Activated CD4-positive, CD25-positive, alpha-beta regulatory T cell treated with anti-CD3 and anti-CD28 coated beads, Interleukin-2, amount 50 U/mL, for 24 hours (primary cell): ENCODE data around the gene MBTPS2.
"Not testable (repeated sequence)": the region's sequence is repeated elsewhere in the genome, so short reads cannot be mapped to it uniquely, and the experiment has no call there.

Experiments
- ATAC-seq, 2 donors: fragments of 150-1000 bp; cut with Tn5 transposase; one replicate each; pipeline ENCODE4 v1.10.0; 2021; ENCODE audit warnings: mild to moderate bottlenecking in 1 of 2, moderate library complexity in 1 of 2

MBTPS2 gene

DNA sequence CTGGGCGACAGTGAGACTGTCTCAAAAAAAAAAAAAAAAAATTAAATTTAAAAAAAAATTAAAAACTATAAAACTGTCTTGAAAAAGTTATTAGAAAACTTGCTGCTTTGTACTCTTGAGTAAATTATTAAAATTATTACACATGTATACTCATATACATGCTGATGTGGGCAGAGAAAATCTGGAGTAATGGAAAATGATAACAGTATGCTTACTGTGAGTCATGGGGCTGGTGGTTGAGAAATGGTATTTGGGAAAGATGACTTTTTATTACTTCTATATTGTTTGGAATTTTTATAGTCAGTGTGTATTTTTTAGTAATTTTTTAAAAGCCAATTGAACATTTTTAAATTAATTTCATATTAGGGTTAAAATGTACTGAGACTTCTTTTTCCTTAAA lies 23.8 kb downstream of the MBTPS2 start:
- no peak for ATAC-seq

DNA sequence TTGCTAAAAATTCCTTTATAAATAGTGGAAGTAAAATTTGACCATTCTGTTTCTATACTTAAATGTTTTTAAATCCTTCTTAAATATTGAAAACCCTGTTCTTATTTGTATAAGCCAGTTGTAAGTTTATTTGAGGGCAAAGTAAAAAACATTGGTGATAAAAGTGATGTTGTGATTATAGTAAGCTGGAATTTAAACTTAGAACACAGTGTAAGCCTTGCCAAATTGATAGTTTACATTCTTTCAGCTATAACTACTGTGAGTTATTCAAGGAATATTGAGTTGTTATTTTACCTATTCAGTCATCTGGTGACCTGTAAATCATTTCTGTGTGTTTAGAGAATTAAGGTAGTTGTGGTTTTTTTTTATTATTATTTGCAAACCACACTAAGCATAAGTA lies 26.0 kb downstream of the MBTPS2 start:
- ATAC-seq = no peak

DNA sequence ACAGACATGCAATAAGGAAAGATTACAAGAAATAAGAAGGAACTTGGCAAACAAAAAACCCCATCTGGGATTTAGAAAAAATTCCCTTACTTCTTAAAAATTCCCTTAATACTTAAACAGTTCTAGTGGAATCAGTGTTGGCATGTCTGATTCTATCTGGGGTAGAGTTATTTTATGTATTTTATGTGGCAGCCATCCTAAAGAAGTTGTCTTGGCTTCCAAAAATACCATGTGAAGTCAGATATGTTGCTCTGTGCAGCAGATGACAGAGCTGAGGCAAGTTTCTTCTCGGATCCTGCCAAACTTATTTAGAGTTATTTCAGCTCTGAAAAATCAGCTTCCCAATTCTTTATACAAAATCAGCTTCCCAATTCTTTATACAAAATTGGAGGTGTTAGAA lies 31.1 kb downstream of the MBTPS2 start:
- no peak for ATAC-seq

DNA sequence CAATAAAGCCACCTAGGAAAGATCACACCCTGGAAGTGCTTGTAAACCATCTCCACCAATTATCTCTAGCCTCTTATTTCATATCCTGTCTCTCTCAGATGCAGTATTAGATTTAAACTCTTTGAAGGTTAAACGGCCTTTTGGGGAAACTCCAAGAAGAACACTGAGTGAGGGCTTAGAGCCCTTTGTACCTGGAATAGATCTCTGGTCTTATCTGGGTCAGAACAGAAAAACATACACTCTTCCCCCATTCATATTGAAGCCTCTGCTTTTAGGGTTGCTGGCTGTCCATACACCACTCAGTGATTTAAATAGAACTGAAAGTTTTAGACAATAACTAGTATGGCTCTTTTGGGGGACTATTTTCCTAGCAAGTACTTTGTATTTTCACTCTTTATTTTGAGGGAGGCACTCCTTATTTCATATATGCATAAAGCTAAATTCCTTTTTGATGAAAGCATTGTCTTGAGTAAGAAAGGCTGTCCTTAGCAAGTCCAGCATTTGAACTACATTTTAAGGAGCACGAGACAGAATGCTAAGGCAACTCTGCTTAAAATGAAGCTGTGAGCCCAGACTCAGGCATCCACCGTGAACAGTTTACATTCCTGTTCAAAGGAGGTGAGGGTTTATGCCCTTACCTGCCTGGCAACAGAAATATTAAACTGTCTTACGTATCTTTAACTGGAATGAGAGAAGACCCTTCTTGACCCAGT lies 33.8 kb downstream of the MBTPS2 start:
- no peak for ATAC-seq

DNA sequence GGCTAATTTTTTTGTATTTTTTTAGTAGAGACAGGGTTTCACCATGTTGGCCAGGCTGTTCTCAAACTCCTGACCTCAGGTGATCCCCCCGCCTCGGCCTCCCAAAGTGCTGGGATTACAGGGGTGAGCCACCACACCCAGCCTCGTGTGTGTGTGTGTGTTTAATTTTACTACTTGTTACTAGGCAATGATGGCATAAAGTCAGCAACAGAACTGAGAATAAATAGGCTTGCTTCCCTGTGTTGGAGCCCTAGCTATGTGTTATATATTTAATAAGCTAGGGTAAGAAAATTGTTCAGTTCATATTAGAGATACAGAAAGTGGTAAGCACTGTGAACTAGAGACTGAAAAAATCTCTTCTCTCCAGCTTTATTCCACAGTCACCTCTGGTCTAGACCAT lies 34.8 kb downstream of the MBTPS2 start:
- ATAC-seq = not testable (repeated sequence)

DNA sequence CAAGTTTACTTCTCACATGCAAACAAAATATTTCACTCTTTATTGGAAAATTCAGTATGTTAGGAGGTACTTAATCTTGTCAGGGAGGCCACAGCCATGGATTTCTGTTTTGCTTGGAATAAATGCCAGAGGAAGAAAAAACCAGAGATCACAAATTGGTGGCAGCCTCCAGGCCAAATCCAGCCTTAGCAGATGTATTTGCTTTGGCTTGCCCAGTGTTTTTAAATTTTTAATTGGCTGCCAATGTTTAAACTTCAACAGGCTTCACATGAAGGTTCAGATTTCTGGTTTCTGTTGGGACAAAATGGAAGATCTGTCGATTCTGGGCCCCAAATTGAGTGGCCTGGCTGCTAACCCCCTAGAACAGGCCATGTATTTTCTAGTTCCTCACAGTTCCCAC lies 35.6 kb downstream of the MBTPS2 start:
- no peak for ATAC-seq

DNA sequence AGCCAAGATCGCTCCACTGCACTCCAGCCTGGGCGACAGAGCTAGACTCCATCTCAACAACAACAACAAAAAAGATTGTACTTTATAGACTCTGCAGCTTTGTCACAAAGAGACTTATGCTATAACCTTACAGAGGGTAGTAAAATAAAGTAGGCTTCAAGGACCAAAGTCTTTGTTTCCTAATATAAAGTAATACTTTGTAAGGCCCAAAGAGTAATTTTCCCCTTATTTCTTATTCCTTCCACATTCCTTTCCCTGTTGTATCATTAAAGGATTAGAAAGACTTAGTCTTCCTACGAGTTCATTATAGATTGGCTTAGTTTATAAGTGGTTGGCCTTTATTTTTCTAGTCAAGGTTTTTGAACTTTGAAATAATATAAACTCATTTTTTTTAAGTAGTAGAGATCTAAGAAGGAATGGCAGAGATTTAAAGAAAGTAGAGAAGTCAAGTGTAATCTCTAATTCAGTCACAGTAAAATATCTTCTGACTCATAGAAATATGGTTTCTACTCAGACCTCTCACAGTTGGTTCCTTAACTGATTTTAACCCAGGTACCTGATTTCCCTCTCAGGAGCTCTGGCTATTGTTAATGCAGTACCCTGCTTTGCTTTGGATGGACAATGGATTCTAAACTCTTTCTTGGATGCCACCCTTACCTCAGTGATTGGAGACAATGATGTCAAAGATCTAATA lies 42.6 kb downstream of the MBTPS2 start:
- peak; percentile 43 to 46 for ATAC-seq

DNA sequence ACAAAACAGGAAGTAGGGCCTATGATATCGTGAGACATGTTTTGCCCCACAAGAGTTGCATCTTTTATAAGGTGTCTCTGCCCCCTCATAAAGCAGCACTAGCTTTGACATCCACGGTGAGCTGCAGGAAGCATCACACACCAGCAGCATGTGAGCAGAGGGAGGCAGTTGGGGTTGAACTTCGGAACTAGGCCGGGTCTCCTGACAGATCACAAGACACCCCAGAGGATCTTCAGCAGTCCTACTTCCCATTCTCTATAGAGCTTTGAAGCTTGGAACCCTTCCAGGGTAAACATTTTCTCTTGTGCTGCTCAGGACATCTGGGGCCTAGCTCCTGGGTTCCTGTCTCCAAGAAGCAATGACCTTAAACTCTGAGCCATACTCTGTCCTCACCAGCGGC lies 43.8 kb downstream of the MBTPS2 start:
- peak in 1 of 2 donors; percentile 56 for ATAC-seq

DNA sequence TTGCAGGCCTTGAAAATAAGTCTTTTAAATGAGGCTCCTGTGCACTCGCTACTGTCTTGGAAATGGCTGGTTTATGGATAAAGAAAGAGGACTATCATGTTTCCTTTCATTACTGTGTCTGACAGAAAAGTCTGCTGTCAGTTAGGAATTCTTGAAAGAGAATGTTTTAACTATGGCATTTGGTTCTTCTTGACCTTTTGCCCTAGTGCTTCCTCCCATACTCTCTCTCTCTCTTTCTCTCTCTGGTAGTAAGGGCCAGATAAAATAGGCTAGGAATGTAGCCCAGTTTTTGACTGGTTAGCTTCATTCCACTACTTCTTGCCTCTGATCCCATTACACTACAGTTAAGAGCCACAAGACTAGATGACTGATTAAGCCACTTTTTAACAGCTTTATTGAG lies 46.2 kb downstream of the MBTPS2 start:
- ATAC-seq = no peak

DNA sequence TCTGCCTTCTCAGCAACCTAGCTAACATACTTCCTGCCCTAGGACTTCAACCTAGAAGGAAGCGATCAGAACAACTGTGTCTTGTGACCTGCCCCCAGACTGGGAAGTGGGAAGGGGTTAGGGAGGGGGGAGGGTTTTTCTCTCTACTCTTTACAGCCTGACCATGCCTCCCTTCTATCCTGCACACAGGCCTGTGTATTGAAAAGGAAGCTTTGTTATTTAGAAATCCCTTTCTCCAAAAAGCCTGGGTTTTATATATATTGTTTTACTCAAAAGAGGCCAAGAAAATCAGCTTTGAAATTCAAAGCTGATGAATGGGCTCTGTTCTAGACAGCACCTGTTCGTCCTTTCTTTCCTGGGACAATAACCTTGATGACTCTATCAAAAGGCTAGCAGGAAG lies 65.9 kb downstream of the MBTPS2 start:
- no peak for ATAC-seq

DNA sequence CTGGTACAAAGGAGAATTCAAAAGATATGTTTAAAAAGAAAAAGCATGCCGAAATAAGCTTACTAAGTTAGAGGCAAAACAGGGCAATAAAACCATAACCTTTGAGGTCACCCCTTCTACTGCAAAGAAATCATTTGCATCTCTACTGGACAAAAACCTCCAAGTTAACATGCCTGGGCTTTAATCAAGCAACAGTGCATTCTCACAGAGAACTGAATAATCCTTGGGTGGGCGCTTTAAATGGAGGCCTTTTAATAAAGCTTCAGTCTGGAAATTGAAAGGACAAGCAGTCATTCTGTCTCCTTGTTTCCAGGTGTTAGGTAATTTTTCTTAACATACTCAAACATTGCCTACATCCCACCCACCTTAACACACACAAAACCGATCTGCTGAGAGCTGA lies 66.5 kb downstream of the MBTPS2 start:
- ATAC-seq = no peak

DNA sequence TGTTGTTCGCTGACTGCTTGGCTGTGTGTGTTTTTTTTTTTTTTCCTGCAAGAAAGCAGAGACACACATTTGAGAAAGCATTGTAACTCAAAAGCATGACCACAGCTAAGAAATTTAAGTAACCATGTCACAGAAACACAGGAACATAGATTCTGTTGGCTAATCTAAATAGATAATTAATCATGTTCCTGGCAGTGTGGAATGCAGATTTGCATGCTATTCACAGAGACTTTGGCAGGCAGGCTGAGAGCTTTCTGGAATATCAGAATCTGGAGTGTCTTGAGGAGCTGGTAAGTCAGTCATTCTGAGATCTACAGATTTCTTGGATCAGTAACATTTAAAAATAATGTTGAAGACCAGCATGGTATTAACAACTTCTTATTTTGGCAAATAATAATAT lies 67.8 kb downstream of the MBTPS2 start:
- no peak for ATAC-seq

DNA sequence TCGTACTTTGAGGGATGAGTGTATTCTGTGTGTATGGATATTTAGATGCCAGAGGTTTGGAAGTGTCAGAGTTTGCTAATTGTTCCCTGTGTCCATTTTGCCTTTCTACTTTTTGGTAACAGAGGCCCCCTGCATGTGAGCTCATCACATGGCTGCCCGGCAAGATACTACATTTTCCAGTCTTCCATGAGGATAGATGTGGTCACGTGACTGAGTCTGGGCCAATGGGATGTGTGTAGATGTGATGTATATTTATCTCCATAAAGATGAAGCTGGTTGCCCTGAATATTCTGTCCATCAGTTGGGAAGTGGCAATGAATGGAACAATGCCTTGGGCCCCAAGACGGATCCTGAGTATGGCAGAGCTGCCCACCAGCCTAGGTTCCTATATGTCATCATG lies 72.1 kb downstream of the MBTPS2 start:
- no peak for ATAC-seq

DNA sequence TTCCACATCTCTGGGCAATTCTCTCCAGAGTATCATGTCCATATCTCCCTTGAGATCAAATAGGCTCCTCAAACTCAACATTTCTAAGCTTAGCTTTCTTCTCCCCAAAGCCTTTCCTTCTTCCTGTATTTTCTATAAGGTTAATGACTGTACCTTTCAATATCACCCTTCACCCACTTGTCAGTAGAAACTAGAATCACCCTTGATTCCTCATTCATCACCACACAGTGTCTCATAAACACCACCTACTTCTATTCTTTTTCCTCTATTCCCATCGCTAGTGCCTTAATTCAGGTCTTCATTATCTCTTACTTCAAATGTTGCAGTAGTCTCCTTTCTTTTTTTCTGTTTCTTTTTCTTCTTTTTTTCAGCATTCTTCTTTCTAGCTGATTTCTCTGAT lies 72.8 kb downstream of the MBTPS2 start:
- no peak for ATAC-seq

DNA sequence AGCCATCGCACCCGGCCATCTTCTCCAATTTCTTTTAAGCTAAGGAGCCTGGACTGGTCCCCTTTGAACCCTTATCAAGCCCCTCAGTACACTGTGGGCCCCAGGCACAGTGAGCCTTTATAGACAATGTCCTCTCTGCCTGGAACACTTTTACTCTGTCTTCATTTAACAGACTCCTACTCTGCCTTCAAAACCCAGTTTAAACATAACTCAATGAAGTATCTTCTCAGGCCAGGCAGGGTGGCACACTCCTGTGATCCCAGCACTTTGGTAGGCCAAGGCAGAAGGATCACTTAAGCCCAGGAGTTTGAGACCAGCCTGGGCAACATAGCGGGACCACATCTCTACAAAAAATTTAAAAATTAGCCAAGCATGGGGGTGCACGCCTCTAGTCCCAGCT lies 73.6 kb downstream of the MBTPS2 start:
- no peak for ATAC-seq

DNA sequence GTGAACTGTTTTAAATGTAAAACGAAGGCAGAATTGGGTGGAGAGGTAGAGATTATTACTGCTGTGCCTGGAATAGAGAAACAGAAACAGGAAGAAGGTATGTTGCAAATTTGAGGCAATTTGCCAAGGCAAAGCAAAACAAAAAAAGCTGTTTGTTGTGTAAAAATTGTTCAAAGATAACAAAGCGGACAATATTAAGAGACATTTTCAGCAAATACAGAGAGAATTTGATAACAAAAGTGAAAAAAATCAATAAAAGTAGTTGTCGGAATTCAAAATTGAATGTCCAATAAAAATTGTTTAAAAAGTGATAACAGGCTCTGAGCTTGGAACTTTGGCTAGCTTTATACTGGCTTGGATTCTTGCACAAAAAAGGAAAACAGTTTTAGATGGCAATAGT lies 86.7 kb downstream of the MBTPS2 start:
- no peak for ATAC-seq

DNA sequence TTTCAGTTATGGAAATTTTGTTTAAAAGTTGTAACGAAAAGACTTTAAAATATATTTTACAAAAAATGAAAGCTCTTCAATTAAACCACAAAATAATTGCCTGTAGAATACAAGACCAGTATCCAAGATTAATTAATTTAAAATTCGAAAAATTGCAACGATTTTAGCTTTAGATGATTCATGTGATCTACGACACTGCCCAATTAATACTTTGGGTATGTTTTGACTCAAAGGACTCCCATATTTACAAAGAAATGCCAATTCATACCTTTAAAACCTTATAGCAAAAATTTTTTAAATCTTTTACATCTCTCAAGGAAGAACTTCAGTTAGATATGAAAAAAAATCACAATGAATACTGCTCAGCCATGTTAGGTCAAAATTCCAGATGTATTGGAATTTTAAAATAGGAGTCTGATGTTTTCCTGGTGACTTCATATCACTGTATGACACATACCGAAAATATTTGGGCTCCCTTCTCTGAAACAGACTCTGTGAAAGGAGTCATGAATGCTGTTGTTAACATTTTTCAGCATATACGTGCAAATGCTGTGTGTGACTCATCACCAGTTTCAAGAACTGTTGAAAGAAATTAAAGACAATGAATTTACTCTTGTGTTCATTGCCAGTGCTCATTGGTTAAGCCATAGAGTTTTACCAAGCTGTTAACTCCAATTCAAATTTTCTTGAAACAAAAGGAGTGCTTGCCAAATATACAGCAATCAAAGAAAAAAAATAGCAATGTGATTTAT lies 87.3 kb downstream of the MBTPS2 start:
- ATAC-seq = peak; percentile 93 to 94

DNA sequence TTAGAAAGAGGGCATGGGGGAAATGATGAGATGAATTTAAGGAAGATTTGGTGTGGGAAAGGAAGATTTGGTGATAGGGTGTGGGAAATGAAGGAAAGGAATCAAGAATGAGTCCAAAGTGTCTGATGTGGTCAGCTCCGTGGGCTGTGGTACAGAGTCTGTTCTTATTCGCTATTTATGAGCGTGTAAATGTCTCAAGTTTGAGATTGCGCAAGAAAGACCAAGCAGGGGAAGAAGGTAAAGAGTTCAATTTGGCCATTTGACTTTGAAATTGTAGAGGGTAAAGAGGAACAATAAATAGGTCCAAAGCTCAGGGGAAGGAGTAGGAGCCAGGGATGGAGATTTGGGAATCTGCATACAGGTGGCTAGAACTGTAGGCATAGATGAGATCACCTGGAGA lies 89.8 kb downstream of the MBTPS2 start:
- ATAC-seq = no peak

DNA sequence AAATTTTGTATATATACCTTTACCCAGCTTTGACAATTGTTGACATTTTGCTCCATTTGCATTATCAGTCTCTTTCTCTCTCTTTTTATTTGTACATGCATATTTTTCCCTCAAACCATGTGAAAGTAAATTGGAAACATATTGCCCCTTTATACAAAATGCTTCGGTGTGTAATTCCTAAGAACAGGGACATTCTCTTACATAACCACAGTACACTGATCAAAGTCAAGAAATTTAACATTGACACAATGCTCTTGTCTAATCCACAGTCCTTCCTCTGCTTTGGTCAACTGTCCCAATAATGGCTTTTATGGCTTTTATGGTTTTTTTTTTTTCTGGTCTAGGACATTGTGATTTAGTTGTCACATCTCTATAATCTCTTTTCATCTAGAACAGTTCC lies 91.6 kb downstream of the MBTPS2 start:
- ATAC-seq = no peak

DNA sequence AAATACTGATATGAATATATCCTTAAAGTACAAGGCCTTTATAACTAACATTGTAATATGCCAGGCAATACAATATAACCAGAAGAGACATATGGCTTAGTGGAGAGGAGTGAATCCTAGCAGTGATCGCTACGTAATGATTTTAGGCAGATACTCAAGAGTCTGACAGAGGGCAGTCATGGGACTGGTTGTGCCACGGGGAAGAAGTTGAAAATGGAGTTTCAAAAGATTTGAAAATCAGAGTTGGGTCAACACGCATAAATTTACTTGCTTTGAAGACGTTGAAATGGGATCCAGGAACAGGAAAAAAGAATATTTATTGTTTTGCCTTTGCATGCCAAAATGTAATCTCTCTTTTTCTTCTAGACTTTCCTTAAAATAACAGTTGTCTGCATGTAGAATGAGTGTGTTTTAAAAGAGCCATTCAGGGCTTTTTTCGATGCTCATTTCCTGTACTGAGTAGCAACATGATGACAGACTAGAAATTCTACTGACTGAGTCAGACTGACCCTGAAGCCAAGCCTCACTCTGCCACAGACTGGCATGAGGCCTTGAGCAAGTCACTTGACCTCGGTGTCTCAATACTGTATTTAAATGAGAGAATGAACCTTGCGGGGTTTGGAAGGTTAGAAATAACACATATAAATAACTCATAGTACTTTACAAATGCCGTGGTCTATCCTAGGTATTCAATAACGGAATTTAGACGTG lies 93.0 kb downstream of the MBTPS2 start:
- ATAC-seq = peak in 1 of 2 donors; percentile 45

DNA sequence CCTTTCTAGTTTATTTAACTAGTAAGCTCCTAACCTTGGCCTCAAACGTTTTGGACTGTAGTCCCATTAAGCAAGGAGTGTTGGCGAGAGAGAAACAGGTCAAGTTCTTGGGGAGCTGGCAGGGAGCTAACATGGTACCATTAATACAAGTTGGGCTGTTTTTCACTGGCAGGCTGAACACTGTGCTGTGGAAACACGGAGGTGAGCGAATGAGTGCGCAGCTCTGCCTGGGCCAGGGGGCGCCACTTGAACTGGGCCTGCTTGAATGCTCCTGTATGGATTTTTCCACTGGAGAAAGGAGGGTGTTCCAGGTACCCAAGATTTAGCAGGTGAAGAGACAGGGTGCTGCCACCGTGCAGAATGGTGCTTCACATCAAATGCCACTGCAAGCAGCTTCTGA lies 93.7 kb downstream of the MBTPS2 start:
- ATAC-seq = no peak

DNA sequence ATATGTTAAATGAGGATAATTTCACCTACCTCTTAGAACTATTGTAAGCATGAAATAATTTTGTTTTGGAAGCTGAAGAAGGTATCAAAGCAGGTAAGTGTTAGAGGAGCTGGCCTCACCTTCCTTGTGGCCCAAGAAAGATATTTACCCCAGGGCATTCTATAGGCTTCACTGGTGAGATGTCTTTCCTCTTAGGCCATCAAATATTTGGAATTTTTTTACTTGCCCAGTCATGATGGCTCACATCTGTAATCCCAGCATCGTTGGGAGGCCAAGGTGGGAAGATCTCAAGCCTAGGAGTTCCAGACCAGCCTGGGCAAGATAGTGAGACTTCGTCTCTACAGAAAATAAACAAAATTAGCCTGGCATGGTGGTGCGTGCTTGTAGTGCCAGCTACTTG lies 95.0 kb downstream of the MBTPS2 start:
- ATAC-seq = no peak
